Panc1 (cell line): Measurements from ENCODE around the gene CTSO. TPM values are rescaled to one million over a fixed set of nuclear protein-coding genes. Genes with fewer than 3 reads are reported as not detected.

Source experiments
- ATAC-seq: fragments of 200-7000 bp; cut with Tn5 transposase; 2 replicates; pipeline ENCODE4 v1.9.1; 2020; ENCODE audit warnings: mild to moderate bottlenecking, moderate library complexity
- BruUV-seq: library from RNA; stranded (reverse); fragments of 400-500 nt; replicated peaks from 2 replicates; lab custom pipeline; 2021; lab: Mats Ljungman, UMichigan
- CTCF ChIA-PET: fragments of 300-600 bp; sonication (Branson Sonifier 250); formaldehyde crosslinking; loops from one replicate; lab custom pipeline; 2022; ENCODE audit warnings: antibody characterized with exemption; lab: Charles Lee
- POLR2A ChIA-PET: fragments of 300-600 bp; sonication (Branson Sonifier 250); formaldehyde crosslinking; loops from one replicate; lab custom pipeline; 2022; ENCODE audit warnings: antibody characterized with exemption; lab: Charles Lee
- DNase-seq: peaks from one replicate; pipeline ENCODE4 v3.0.0-alpha.2; 2010; ENCODE audit warnings: low read depth, low spot score
- H3K27ac ChIP-seq: 2 replicates; pipeline ENCODE4 v1.5.1; 2011; ENCODE audit warnings: mild to moderate bottlenecking, low read length, inconsistent platforms
- H3K27me3 ChIP-seq: fragments of 200-500 bp; sonication (Bioruptor generic); 2 replicates; pipeline ENCODE4 v1.6.0; 2014; ENCODE audit warnings: low read length, inconsistent platforms; ENCODE audit not compliant: control insufficient read depth, insufficient read depth
- H3K36me3 ChIP-seq: fragments of 200-500 bp; sonication (Bioruptor generic); 2 replicates; pipeline ENCODE4 v1.5.1; 2014; ENCODE audit warnings: inconsistent platforms, mild to moderate bottlenecking, low read length, moderate library complexity; ENCODE audit not compliant: control insufficient read depth, insufficient read depth
- H3K4me1 ChIP-seq: 2 replicates; pipeline ENCODE4 v1.5.1; 2011; ENCODE audit warnings: inconsistent platforms, mild to moderate bottlenecking, low read length, moderate library complexity; ENCODE audit not compliant: control insufficient read depth, insufficient read depth
- H3K4me3 ChIP-seq, 2 experiments: 2 replicates each; pipeline ENCODE4 v1.5.1; 2011 to 2012; ENCODE audit warnings: low read depth in 2 of 2, low read length in 2 of 2, mild to moderate bottlenecking in 2 of 2, inconsistent platforms in 1 of 2, moderate library complexity in 1 of 2
- H3K9me3 ChIP-seq: fragments of 200-500 bp; sonication (Bioruptor generic); 2 replicates; pipeline ENCODE4 v1.5.1; 2014; ENCODE audit warnings: low read depth, mild to moderate bottlenecking, inconsistent platforms, low read length, moderate library complexity; ENCODE audit not compliant: control insufficient read depth, insufficient read depth
- POLR2AphosphoS5 ChIP-seq: IDR thresholded peaks from 2 replicates; pipeline ENCODE4 v1.6.1; 2012; ENCODE audit warnings: mild to moderate bottlenecking, low read depth, low read length, moderate library complexity
- SIN3A ChIP-seq: IDR thresholded peaks from 2 replicates; pipeline ENCODE4 v1.6.1; 2012; ENCODE audit warnings: low read depth, mild to moderate bottlenecking, low read length, moderate library complexity, borderline replicate concordance; ENCODE audit not compliant: insufficient read depth
- TCF7L2 ChIP-seq: IDR thresholded peaks from 2 replicates; pipeline ENCODE4 v1.6.1; 2011; ENCODE audit warnings: mild to moderate bottlenecking, low read depth, low read length, inconsistent platforms
- in situ Hi-C: cut with HindIII; loops from 2 replicates; pipeline ENCODE4 v1.10.0; 2016; ENCODE audit warnings: low sequenced_read_pairs, low pct_unique_long_range_greater_than_20kb
- intact Hi-C: fragments of 100-400 bp; cut with micrococcal nuclease; formaldehyde crosslinking; loops from one replicate; pipeline ENCODE4 v1.10.0; 2022; ENCODE audit not compliant: unreplicated experiment
- total RNA-seq: library from RNA; stranded (reverse); gene quantifications from one replicate; pipeline ENCODE4 v1.2.1, GENCODE V29; 2021; ENCODE audit not compliant: unreplicated experiment
- TF ChIP-seq, protein P1 (sequence below), 2 experiments: IDR thresholded peaks; 2 replicates each; pipeline ENCODE4 v1.6.1; 2011 to 2012; ENCODE audit warnings: low read depth in 2 of 2, control low read depth in 1 of 2, low read length in 1 of 2, mild to moderate bottlenecking in 1 of 2, moderate library complexity in 1 of 2; ENCODE audit not compliant: insufficient read depth in 1 of 2
- TF ChIP-seq, protein P2 (sequence below): fragments of 450-650 bp; IDR thresholded peaks from 2 replicates; pipeline ENCODE4 v1.5.1; 2017; ENCODE audit warnings: mild to moderate bottlenecking

The CTSO gene
- total RNA-seq, 1 experiment from 2014 or later, result 3.3 TPM

GRCh38 chr4:155906554-155907247, 47.0 kb downstream of the CTSO start:
- BruUV-seq, result no TSS peak
- ATAC-seq (no peak), DNase-seq (no peak)
- in situ Hi-C loops, result no loop called here
- ChIA-PET POLR2A (no interaction called here), CTCF (no interaction called here)
- intact Hi-C loops, result loop anchor here (10.0 kb wide), 1 partner anchor 82 kb away; no protein-coding TSS in a partner anchor
- no peaks in the 10 kb centered on the region for H3K4me1 ChIP-seq
- no peaks in the 10 kb centered on the region for H3K27me3 ChIP-seq
- TF ChIP-seq, protein P1, sequence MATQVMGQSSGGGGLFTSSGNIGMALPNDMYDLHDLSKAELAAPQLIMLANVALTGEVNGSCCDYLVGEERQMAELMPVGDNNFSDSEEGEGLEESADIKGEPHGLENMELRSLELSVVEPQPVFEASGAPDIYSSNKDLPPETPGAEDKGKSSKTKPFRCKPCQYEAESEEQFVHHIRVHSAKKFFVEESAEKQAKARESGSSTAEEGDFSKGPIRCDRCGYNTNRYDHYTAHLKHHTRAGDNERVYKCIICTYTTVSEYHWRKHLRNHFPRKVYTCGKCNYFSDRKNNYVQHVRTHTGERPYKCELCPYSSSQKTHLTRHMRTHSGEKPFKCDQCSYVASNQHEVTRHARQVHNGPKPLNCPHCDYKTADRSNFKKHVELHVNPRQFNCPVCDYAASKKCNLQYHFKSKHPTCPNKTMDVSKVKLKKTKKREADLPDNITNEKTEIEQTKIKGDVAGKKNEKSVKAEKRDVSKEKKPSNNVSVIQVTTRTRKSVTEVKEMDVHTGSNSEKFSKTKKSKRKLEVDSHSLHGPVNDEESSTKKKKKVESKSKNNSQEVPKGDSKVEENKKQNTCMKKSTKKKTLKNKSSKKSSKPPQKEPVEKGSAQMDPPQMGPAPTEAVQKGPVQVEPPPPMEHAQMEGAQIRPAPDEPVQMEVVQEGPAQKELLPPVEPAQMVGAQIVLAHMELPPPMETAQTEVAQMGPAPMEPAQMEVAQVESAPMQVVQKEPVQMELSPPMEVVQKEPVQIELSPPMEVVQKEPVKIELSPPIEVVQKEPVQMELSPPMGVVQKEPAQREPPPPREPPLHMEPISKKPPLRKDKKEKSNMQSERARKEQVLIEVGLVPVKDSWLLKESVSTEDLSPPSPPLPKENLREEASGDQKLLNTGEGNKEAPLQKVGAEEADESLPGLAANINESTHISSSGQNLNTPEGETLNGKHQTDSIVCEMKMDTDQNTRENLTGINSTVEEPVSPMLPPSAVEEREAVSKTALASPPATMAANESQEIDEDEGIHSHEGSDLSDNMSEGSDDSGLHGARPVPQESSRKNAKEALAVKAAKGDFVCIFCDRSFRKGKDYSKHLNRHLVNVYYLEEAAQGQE (IDR thresholded peaks at IDR 0.05; ENCODE audit: insufficient read depth in 1 of 2, low read depth in 2 of 2, low read length in 1 of 2), result no peak
- TF ChIP-seq, protein P2, sequence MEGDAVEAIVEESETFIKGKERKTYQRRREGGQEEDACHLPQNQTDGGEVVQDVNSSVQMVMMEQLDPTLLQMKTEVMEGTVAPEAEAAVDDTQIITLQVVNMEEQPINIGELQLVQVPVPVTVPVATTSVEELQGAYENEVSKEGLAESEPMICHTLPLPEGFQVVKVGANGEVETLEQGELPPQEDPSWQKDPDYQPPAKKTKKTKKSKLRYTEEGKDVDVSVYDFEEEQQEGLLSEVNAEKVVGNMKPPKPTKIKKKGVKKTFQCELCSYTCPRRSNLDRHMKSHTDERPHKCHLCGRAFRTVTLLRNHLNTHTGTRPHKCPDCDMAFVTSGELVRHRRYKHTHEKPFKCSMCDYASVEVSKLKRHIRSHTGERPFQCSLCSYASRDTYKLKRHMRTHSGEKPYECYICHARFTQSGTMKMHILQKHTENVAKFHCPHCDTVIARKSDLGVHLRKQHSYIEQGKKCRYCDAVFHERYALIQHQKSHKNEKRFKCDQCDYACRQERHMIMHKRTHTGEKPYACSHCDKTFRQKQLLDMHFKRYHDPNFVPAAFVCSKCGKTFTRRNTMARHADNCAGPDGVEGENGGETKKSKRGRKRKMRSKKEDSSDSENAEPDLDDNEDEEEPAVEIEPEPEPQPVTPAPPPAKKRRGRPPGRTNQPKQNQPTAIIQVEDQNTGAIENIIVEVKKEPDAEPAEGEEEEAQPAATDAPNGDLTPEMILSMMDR, result no peak
- TF ChIP-seq TCF7L2 (no peak), SIN3A (no peak), POLR2AphosphoS5 (no peak)
- no peaks in the 10 kb centered on the region for H3K36me3 ChIP-seq
- H3K27ac ChIP-seq, result no peak overlapping the region
- no peaks in the 10 kb centered on the region for H3K9me3 ChIP-seq
- no peak overlapping the region for H3K4me3 ChIP-seq

GRCh38 chr4:155904331-155904730, 49.3 kb downstream of the CTSO start:
- Histone ChIP-seq H3K36me3 (no peaks in the 10 kb centered on the region), H3K27ac (no peak overlapping the region), H3K4me3 (no peak overlapping the region), H3K27me3 (no peaks in the 10 kb centered on the region), H3K9me3 (no peaks in the 10 kb centered on the region), H3K4me1 (no peaks in the 10 kb centered on the region)
- in situ Hi-C loops, result no loop called here
- BruUV-seq, result no TSS peak
- no peak for ATAC-seq
- intact Hi-C loops, result loop anchor here (10.0 kb wide), 1 partner anchor 80 kb away; no protein-coding TSS in a partner anchor
- CTCF ChIA-PET, result no interaction called here
- TF ChIP-seq, protein P2, result no peak
- TF ChIP-seq SIN3A (no peak), TCF7L2 (no peak), POLR2AphosphoS5 (no peak)
- TF ChIP-seq, protein P1 (IDR thresholded peaks at IDR 0.05; ENCODE audit: insufficient read depth in 1 of 2, low read depth in 2 of 2, low read length in 1 of 2), result no peak
- no peak for DNase-seq
- POLR2A ChIA-PET, result no interaction called here
